NCI-H2029 (cell line): ENCODE data around the gene HSDL2.
"Not testable (repeated sequence)": the region's sequence is repeated elsewhere in the genome, so short reads cannot be mapped to it uniquely, and the experiment has no call there.

ENCODE experiments used
- DNase-seq: peaks from one replicate; lab custom pipeline; 2025; lab: John Stamatoyannopoulos, UW

The HSDL2 gene

DNA sequence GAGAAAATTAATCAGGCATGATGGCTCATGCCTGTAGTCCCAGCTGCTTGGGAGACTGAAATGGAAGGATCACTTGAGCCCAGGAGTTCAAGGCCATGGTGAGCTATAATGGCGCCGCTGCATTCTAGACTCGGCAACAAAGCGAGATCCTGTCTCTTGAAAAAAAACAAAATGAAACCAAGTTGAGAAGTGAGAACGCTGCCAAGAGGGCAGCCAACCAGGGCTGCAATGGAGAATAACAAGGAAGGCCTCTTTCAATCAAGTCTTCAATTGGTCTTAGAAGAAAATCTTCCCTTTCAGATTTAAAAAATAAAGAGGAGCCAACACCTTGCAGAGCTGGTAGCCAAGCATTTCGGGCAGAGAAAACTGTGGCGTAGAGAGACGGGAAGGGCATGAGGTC is 121.4 kb downstream of the HSDL2 start:
- DNase-seq: no peak

GRCh38 chr9:112502175-112502946 is 122.5 kb downstream of the HSDL2 start:
- no peak for DNase-seq

DNA sequence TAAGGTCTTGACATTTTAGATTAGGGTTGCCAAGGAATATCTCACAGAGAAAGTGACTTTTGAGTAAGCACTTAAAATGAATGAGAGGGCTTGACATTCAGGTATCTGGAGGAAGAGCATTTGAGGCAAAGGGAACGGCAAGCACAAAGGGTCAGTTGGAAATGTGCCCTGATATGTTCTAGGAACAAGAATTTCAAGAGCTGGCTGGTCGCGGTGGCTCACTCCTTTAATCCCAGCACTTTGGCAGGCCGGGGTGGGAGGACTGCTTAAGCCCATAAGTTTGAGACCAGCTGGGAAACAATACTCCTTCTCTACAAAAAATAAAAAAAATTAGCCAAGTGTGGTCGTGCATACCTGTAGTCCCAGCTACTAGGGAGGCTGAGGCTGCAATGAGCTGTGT is 123.3 kb downstream of the HSDL2 start:
- no peak for DNase-seq

GRCh38 chr9:112505086-112505485 is 125.2 kb downstream of the HSDL2 start:
- no peak for DNase-seq

GRCh38 chr9:112505607-112506006 is 125.7 kb downstream of the HSDL2 start:
- DNase-seq: no peak

GRCh38 chr9:112506571-112506970 is 126.7 kb downstream of the HSDL2 start:
- DNase-seq: no peak

DNA sequence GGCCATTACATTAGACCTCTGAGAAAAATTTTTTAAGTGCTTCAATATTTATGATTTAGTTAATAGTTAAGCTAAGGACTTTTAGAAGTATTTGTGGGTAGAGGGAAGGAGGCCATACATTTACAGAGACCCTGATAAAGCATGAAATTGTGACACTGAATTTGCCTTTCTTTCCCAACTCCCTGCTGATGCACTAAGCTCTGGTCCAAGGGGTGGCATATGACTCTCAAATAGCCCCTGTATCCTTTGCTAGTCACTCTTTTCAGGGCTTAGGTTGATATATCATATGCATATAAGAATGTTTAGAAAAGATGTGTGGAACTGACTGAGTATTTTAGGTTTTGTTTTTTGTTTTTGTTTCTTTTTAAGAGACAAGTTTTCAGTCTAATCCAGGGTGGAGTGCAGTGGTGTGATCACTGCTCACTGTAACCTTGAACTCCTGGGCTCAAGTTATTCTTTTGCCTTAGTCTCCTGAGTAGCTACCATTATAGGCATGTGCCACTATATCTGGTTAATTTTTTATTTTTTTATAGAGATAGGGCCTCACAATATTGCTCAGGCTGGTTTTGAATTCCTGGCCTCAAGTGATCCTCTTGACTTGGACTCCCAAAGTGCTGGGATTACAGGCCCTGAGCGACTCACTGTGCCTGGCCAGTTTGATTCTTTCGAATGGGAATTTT is 127.2 kb downstream of the HSDL2 start:
- DNase-seq: no peak

DNA sequence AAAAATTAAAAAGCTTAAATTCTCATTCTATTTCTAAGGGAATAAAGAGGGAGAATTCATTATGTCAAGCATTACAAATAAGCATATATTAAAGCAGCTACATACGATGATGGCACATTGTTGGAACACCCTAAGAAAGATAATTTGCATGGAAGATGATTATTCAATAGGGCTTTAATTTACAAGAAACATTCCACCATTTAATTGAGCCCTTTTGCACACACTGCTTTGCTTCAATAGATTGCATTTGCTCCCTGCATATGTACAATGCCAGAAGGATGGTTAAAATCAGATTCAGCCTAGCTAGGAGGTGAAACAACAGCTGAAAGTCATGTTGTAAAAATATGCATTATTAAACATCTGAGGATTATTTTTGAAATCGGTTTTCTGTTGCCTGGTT is 128.5 kb downstream of the HSDL2 start:
- DNase-seq: no peak

GRCh38 chr9:112512377-112512776 is 132.5 kb downstream of the HSDL2 start:
- DNase-seq: not testable (repeated sequence)

DNA sequence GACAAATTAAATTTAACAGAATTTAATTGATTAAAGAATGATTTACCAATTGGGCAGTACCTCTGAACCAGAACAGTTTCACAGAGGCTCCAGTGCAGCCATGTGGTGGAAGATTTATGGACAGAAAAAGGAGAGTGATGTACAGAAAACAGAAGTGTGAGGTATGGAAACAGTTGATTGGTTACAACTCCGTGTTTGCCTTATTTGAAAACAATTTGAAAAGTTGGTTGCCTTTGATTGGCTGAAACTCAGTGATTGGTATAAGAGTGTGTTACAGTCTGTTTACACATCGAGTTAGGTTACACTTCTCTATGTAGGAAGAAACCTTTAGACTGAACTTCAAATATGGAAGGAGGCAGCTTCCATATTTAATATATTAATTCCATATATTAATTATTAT is 136.9 kb downstream of the HSDL2 start:
- no peak for DNase-seq

DNA sequence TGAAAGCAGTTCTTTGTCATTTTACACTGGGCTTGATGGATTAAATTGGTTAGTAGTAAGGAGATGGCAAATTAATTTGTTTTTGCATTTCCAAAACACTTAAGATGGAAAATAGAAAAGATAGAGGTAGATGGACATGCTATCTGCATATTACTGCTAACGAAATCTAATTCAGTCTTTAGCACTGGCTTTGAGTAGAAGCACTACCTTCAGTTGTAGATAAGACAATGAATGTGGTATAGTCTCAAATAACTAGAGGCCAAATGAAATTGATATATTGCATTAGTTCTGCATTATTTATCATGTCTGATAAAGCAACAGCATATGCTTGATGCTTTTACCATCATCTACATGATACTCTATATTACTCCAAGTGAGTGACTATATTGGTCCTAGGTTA is 140.2 kb downstream of the HSDL2 start:
- DNase-seq: no peak

- no peak for DNase-seq
Measured at GRCh38 chr9:112520656-112521055, 140.7 kb downstream of the HSDL2 start.
